ENCODE measurements around the gene SMDT1.

Gene SMDT1

DNA sequence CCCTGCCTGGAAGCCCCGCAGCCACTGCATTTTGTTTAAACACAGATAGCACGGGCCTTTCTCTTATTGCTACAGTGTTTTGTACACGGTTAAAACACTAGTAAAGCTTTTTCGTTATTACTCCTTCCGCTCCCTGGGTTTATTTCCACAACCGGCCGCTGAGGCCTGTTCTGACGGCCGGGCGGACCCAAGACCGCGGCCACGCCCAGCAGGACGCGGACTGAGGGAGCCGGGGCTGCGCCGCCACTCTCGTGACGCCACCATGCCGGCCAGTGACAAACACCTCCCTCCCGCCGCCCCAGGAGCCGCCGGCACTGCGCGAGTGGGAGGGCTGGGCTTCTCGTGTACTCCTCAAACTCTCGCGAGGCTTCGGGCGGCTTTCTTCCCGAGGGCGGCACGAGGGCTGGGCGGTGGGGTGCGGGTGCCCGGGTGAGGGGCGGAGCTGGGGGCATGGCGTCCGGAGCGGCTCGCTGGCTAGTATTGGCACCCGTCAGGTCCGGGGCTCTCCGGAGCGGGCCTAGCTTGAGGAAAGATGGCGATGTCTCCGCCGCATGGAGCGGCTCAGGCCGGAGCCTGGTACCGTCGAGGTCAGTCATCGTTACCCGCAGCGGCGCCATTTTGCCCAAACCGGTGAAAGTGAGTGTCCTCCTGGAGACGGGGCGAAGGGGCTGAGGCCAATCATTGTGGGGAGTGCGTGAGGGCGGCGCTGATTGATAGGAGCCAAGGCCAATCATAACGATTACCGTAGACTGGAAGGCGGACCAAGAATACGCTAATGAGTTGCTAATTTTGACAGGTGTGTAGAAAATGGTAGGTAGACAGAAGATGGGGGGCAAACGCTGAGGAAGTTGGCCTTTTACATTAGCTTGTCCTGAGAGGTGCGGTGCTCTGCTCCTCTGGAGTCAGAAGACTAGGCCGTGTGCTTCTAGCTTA, at the start of gene SMDT1 (continued):
- TF ChIP-seq ZNF544 (tag by site-specific recombination; IDR thresholded peaks at IDR 0.05) (no peak), ZNF16 (tag by site-specific recombination; IDR thresholded peaks at IDR 0.05; ENCODE audit: low read depth) (no peak), YY2 (tag by site-specific recombination; IDR thresholded peaks at IDR 0.05) (peak; percentile 94), ZNF114 (tag by site-specific recombination; IDR thresholded peaks at IDR 0.05) (no peak), ZNF341 (tag by site-specific recombination; IDR thresholded peaks at IDR 0.05; ENCODE audit: low read depth) (peak; percentile 84), ZNF501 (tag by site-specific recombination; IDR thresholded peaks at IDR 0.05) (peak; percentile 82), SCRT2 (tag by site-specific recombination; IDR thresholded peaks at IDR 0.05) (peak; percentile 19; the same call in 1 of the 2 replicates), ZNF654 (tag by site-specific recombination; IDR thresholded peaks at IDR 0.05; ENCODE audit: low read depth) (no peak), ZNF660 (tag by site-specific recombination; IDR thresholded peaks at IDR 0.05) (no peak), ZNF514 (tag by site-specific recombination; IDR thresholded peaks at IDR 0.05) (no peak), ZNF133 (tag by site-specific recombination; IDR thresholded peaks at IDR 0.05) (no peak), ZNF473 (tag by site-specific recombination; IDR thresholded peaks at IDR 0.05) (no peak), ZNF239 (tag by site-specific recombination; IDR thresholded peaks at IDR 0.05) (no peak), ZSCAN16 (tag by site-specific recombination; IDR thresholded peaks at IDR 0.05) (no peak), ZNF223 (tag by site-specific recombination; IDR thresholded peaks at IDR 0.05) (no peak), WT1 (tag by site-specific recombination; IDR thresholded peaks at IDR 0.05) (no peak)
- TF ChIP-seq, protein P1, sequence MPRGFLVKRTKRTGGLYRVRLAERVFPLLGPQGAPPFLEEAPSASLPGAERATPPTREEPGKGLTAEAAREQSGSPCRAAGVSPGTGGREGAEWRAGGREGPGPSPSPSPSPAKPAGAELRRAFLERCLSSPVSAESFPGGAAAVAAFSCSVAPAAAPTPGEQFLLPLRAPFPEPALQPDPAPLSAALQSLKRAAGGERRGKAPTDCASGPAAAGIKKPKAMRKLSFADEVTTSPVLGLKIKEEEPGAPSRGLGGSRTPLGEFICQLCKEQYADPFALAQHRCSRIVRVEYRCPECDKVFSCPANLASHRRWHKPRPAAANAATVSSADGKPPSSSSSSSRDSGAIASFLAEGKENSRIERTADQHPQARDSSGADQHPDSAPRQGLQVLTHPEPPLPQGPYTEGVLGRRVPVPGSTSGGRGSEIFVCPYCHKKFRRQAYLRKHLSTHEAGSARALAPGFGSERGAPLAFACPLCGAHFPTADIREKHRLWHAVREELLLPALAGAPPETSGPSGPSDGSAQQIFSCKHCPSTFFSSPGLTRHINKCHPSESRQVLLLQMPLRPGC (tag by site-specific recombination; IDR thresholded peaks at IDR 0.05): peak; percentile 64
- TF ChIP-seq, protein P2, sequence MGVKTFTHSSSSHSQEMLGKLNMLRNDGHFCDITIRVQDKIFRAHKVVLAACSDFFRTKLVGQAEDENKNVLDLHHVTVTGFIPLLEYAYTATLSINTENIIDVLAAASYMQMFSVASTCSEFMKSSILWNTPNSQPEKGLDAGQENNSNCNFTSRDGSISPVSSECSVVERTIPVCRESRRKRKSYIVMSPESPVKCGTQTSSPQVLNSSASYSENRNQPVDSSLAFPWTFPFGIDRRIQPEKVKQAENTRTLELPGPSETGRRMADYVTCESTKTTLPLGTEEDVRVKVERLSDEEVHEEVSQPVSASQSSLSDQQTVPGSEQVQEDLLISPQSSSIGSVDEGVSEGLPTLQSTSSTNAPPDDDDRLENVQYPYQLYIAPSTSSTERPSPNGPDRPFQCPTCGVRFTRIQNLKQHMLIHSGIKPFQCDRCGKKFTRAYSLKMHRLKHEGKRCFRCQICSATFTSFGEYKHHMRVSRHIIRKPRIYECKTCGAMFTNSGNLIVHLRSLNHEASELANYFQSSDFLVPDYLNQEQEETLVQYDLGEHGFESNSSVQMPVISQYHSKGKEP (tag by site-specific recombination; IDR thresholded peaks at IDR 0.05): no peak
- TF ChIP-seq, protein P3, sequence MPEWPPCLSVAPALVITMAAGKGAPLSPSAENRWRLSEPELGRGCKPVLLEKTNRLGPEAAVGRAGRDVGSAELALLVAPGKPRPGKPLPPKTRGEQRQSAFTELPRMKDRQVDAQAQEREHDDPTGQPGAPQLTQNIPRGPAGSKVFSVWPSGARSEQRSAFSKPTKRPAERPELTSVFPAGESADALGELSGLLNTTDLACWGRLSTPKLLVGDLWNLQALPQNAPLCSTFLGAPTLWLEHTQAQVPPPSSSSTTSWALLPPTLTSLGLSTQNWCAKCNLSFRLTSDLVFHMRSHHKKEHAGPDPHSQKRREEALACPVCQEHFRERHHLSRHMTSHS (tag by site-specific recombination; IDR thresholded peaks at IDR 0.05): no peak
- TF ChIP-seq, protein P4, sequence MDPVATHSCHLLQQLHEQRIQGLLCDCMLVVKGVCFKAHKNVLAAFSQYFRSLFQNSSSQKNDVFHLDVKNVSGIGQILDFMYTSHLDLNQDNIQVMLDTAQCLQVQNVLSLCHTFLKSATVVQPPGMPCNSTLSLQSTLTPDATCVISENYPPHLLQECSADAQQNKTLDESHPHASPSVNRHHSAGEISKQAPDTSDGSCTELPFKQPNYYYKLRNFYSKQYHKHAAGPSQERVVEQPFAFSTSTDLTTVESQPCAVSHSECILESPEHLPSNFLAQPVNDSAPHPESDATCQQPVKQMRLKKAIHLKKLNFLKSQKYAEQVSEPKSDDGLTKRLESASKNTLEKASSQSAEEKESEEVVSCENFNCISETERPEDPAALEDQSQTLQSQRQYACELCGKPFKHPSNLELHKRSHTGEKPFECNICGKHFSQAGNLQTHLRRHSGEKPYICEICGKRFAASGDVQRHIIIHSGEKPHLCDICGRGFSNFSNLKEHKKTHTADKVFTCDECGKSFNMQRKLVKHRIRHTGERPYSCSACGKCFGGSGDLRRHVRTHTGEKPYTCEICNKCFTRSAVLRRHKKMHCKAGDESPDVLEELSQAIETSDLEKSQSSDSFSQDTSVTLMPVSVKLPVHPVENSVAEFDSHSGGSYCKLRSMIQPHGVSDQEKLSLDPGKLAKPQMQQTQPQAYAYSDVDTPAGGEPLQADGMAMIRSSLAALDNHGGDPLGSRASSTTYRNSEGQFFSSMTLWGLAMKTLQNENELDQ (tag by site-specific recombination; IDR thresholded peaks at IDR 0.05; ENCODE audit: low read depth): no peak
- TF ChIP-seq, protein P5, sequence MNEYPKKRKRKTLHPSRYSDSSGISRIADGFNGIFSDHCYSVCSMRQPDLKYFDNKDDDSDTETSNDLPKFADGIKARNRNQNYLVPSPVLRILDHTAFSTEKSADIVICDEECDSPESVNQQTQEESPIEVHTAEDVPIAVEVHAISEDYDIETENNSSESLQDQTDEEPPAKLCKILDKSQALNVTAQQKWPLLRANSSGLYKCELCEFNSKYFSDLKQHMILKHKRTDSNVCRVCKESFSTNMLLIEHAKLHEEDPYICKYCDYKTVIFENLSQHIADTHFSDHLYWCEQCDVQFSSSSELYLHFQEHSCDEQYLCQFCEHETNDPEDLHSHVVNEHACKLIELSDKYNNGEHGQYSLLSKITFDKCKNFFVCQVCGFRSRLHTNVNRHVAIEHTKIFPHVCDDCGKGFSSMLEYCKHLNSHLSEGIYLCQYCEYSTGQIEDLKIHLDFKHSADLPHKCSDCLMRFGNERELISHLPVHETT (tag by site-specific recombination; IDR thresholded peaks at IDR 0.05): peak; percentile 83; the same call in 1 of the 2 replicates
- TF ChIP-seq, protein P6, sequence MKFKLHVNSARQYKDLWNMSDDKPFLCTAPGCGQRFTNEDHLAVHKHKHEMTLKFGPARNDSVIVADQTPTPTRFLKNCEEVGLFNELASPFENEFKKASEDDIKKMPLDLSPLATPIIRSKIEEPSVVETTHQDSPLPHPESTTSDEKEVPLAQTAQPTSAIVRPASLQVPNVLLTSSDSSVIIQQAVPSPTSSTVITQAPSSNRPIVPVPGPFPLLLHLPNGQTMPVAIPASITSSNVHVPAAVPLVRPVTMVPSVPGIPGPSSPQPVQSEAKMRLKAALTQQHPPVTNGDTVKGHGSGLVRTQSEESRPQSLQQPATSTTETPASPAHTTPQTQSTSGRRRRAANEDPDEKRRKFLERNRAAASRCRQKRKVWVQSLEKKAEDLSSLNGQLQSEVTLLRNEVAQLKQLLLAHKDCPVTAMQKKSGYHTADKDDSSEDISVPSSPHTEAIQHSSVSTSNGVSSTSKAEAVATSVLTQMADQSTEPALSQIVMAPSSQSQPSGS (tag by site-specific recombination; IDR thresholded peaks at IDR 0.05; ENCODE audit: low read depth): no peak
- TF ChIP-seq, protein P7, sequence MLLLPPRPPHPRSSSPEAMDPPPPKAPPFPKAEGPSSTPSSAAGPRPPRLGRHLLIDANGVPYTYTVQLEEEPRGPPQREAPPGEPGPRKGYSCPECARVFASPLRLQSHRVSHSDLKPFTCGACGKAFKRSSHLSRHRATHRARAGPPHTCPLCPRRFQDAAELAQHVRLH (tag by site-specific recombination; IDR thresholded peaks at IDR 0.05): peak; percentile 78
- TF ChIP-seq, protein P8, sequence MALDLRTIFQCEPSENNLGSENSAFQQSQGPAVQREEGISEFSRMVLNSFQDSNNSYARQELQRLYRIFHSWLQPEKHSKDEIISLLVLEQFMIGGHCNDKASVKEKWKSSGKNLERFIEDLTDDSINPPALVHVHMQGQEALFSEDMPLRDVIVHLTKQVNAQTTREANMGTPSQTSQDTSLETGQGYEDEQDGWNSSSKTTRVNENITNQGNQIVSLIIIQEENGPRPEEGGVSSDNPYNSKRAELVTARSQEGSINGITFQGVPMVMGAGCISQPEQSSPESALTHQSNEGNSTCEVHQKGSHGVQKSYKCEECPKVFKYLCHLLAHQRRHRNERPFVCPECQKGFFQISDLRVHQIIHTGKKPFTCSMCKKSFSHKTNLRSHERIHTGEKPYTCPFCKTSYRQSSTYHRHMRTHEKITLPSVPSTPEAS (tag by site-specific recombination; IDR thresholded peaks at IDR 0.05): peak; percentile 33; the same call in 1 of the 2 replicates
- TF ChIP-seq, protein P9, sequence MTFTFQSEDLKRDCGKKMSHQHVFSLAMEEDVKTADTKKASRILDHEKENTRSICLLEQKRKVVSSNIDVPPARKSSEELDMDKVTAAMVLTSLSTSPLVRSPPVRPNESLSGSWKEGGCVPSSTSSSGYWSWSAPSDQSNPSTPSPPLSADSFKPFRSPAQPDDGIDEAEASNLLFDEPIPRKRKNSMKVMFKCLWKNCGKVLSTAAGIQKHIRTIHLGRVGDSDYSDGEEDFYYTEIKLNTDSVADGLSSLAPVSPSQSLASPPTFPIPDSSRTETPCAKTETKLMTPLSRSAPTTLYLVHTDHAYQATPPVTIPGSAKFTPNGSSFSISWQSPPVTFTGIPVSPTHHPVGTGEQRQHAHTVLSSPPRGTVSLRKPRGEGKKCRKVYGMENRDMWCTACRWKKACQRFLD (tag by site-specific recombination; IDR thresholded peaks at IDR 0.05): no peak
